SK-N-MC (cell line): Measurements from ENCODE around the gene ZNF467.
A peak's percentile ranks its signal among the peaks of the same experiment; 100 is the strongest.

Experiments
- DNase-seq: peaks from one replicate; pipeline ENCODE4 v3.0.0-alpha.2; 2011; ENCODE audit warnings: low read depth, low spot score
- H3K27ac ChIP-seq: fragments of 200-600 bp; sonication (generic); 2 replicates; pipeline ENCODE4 v1.5.1; 2016; ENCODE audit warnings: mixed run types
- H3K36me3 ChIP-seq: fragments of 200-600 bp; sonication (generic); 2 replicates; pipeline ENCODE4 v1.6.1; 2017; ENCODE audit warnings: antibody characterized with exemption, low read length, mixed read lengths; ENCODE audit not compliant: insufficient read depth
- H3K4me3 ChIP-seq: fragments of 200-600 bp; sonication (generic); 2 replicates; pipeline ENCODE4 v1.5.1; 2016
- H3K9ac ChIP-seq: fragments of 200-600 bp; sonication (generic); 2 replicates; pipeline ENCODE4 v1.8.0; 2017; ENCODE audit warnings: mixed run types, mixed read lengths; ENCODE audit not compliant: insufficient read length
- H3K9me3 ChIP-seq: fragments of 200-600 bp; sonication (generic); 2 replicates; pipeline ENCODE4 v1.6.1; 2017; ENCODE audit warnings: low read depth, mild to moderate bottlenecking, antibody characterized with exemption, low read length, moderate library complexity, mixed read lengths
- EZH2 ChIP-seq: fragments of 200-600 bp; sonication (generic); IDR thresholded peaks from one replicate; pipeline ENCODE4 v1.6.1; 2017; ENCODE audit warnings: antibody characterized with exemption
- FOXP2 ChIP-seq: optimal IDR thresholded peaks from 2 replicates; pipeline ENCODE3; 2011; ENCODE audit warnings: mild to moderate bottlenecking, moderate library complexity; ENCODE audit not compliant: insufficient read depth; ENCODE audit errors: extremely low read length, control extremely low read depth
- POLR2AphosphoS5 ChIP-seq: IDR thresholded peaks from 2 replicates; pipeline ENCODE4 v1.6.1; 2012; ENCODE audit warnings: mild to moderate bottlenecking, low read depth, low read length, borderline replicate concordance

ZNF467 gene, protein sequence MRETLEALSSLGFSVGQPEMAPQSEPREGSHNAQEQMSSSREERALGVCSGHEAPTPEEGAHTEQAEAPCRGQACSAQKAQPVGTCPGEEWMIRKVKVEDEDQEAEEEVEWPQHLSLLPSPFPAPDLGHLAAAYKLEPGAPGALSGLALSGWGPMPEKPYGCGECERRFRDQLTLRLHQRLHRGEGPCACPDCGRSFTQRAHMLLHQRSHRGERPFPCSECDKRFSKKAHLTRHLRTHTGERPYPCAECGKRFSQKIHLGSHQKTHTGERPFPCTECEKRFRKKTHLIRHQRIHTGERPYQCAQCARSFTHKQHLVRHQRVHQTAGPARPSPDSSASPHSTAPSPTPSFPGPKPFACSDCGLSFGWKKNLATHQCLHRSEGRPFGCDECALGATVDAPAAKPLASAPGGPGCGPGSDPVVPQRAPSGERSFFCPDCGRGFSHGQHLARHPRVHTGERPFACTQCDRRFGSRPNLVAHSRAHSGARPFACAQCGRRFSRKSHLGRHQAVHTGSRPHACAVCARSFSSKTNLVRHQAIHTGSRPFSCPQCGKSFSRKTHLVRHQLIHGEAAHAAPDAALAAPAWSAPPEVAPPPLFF

DNA sequence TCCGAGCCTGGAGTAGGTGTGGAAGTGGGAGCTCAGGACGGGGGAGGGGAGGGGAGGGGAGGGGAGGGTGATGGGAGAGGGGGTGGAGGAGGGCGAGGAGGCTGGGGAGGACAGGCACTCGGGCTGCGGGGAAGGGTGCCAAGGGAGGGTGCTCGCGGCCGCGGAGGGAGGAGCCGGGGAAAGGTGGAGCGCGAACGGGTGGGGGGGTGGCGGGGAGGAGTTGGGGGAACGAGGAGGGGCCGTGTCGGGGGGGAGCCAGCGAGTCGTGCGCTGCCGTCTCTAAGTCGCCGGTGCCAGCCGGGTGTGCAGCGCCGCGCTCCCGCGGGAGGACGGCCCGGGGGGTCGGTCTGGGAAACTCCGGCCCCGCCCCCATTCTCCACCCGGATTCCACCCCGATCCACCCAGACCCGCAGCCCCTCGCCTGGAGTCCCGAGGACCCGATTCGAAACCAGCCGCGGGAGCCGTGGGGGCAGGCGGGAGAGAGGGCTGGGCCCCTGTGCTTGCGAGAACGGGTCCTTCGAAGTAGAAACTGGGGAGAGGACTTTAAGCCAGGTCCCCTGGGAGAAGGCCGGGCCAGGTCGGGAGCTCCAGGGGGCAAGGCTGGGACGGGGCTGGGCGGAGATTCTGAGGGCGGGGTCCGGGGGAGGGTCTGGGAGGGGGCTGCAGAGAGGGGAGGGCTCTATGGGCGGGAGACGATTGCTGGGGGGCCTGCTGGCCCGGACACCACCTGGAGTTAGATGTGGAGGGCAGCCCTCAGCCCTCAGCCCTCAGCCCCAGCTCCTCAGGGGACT, at the start of gene ZNF467:
ZNF467 (minus strand) TSS at position 143 of the 791 bp plus-strand sequence. CDS start 2,556 bp downstream, outside the sequence.
- TF ChIP-seq POLR2AphosphoS5 (no peak), FOXP2 (no peak), EZH2 (no peak)
- H3K4me3 ChIP-seq, result peak within 1 kb of the TSS; percentile 91
- H3K9me3 ChIP-seq, result no peaks in the 10 kb centered on the region
- H3K9ac ChIP-seq, result peak within 1 kb of the TSS; percentile 76
- no peak for DNase-seq
- H3K36me3 ChIP-seq, result peaks cover under 1% of the 10 kb centered on the region; the same call in 1 of the 2 replicates
- peak within 1 kb of the TSS; percentile 62 for H3K27ac ChIP-seq

- Histone ChIP-seq H3K9me3 (no peaks in the 10 kb centered on the region), H3K36me3 (no peaks in the 10 kb centered on the region), H3K4me3 (no peak overlapping the region), H3K27ac (no peak overlapping the region), H3K9ac (no peak overlapping the region)
- DNase-seq, result no peak
- no peak for TF ChIP-seq EZH2
- no peak for TF ChIP-seq POLR2AphosphoS5
- no peak for TF ChIP-seq FOXP2
Measured at GRCh38 chr7:149822353-149822943, 49.1 kb upstream of the ZNF467 start.

GRCh38 chr7:149821191-149822148, 48.1 kb upstream of the ZNF467 start:
- no peaks in the 10 kb centered on the region for H3K36me3 ChIP-seq
- H3K27ac ChIP-seq, result no peak overlapping the region
- TF ChIP-seq EZH2, result no peak
- no peak for TF ChIP-seq FOXP2
- no peak for TF ChIP-seq POLR2AphosphoS5
- H3K9me3 ChIP-seq, result no peaks in the 10 kb centered on the region
- no peak overlapping the region for H3K9ac ChIP-seq
- no peak overlapping the region for H3K4me3 ChIP-seq
- DNase-seq, result no peak

GRCh38 chr7:149820622-149821190, 47.3 kb upstream of the ZNF467 start:
- H3K4me3 ChIP-seq, result no peak overlapping the region
- no peak for DNase-seq
- no peak overlapping the region for H3K27ac ChIP-seq
- TF ChIP-seq POLR2AphosphoS5 (no peak), FOXP2 (no peak), EZH2 (no peak)
- H3K36me3 ChIP-seq, result no peaks in the 10 kb centered on the region
- no peaks in the 10 kb centered on the region for H3K9me3 ChIP-seq
- H3K9ac ChIP-seq, result no peak overlapping the region

DNA sequence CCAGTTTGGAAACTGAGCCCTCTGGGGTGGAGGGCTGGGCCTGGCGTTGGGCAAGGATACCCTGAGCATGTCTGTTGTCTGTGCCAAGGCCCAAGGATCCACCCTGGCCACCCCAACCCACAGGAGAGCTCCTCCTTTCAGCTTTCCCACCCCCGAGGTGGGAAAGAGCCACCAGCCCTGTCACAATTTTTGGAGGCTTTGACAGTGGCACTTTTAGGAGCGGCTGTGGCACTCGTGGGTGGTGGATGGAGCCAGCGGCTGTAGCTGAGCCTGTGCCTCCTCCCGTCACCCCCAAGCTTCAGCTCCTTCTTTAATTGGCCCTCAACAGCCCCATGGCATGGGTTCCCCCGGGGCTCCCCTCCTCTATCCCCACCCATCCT, 46.6 kb upstream of the ZNF467 start:
- Histone ChIP-seq H3K9ac (no peak overlapping the region), H3K36me3 (no peaks in the 10 kb centered on the region), H3K27ac (no peak overlapping the region), H3K4me3 (no peak overlapping the region), H3K9me3 (no peaks in the 10 kb centered on the region)
- TF ChIP-seq FOXP2, result no peak
- no peak for TF ChIP-seq EZH2
- no peak for TF ChIP-seq POLR2AphosphoS5
- no peak for DNase-seq

- Histone ChIP-seq H3K4me3 (no peak overlapping the region), H3K9ac (no peak overlapping the region), H3K36me3 (no peaks in the 10 kb centered on the region), H3K27ac (no peak overlapping the region), H3K9me3 (no peaks in the 10 kb centered on the region)
- TF ChIP-seq EZH2 (no peak), POLR2AphosphoS5 (no peak), FOXP2 (no peak)
- no peak for DNase-seq
Measured at GRCh38 chr7:149819141-149819960, 46.0 kb upstream of the ZNF467 start.

GRCh38 chr7:149818536-149818840, 45.1 kb upstream of the ZNF467 start:
- no peak overlapping the region for H3K27ac ChIP-seq

More at GRCh38 chr7:149818536-149818840, 45.1 kb upstream of the ZNF467 start:
- no peak overlapping the region for H3K4me3 ChIP-seq
- no peak overlapping the region for H3K9ac ChIP-seq
- no peak for DNase-seq
- TF ChIP-seq POLR2AphosphoS5 (no peak), FOXP2 (no peak), EZH2 (no peak)
- H3K36me3 ChIP-seq, result no peaks in the 10 kb centered on the region
- H3K9me3 ChIP-seq, result no peaks in the 10 kb centered on the region
